Smooth muscle cell (in vitro differentiated cells): ENCODE measurements around the gene PTGER2. TPM values are rescaled to one million over a fixed set of nuclear protein-coding genes. Genes with fewer than 3 reads are reported as not detected.
A peak's percentile ranks its signal among the peaks of the same experiment; 100 is the strongest.

Experiments
- DNase-seq: peaks from one replicate; lab custom pipeline; 2025; ENCODE audit not compliant: unreplicated experiment; lab: John Stamatoyannopoulos, UW
- H2AFZ ChIP-seq: fragments of 200-600 bp; sonication (generic); 2 replicates; pipeline ENCODE4 v1.6.0; 2016; ENCODE audit warnings: antibody characterized with exemption, low read depth, mild to moderate bottlenecking
- H3F3A ChIP-seq: fragments of 200-600 bp; sonication (generic); 2 replicates; pipeline ENCODE4 v1.6.0; 2017; ENCODE audit warnings: antibody characterized with exemption, low read depth
- H3K27ac ChIP-seq: fragments of 200-600 bp; sonication (generic); 2 replicates; pipeline ENCODE4 v1.5.1; 2016; ENCODE audit warnings: low read depth, mild to moderate bottlenecking
- H3K27me3 ChIP-seq: fragments of 200-600 bp; sonication (generic); 2 replicates; pipeline ENCODE4 v1.6.1; 2016; ENCODE audit warnings: low read depth, mild to moderate bottlenecking
- H3K36me3 ChIP-seq: fragments of 200-600 bp; sonication (generic); 2 replicates; pipeline ENCODE4 v1.5.1; 2016; ENCODE audit warnings: low read depth
- H3K4me1 ChIP-seq: fragments of 200-600 bp; sonication (generic); 2 replicates; pipeline ENCODE4 v1.5.1; 2016; ENCODE audit warnings: low read depth
- H3K4me2 ChIP-seq: fragments of 200-600 bp; sonication (generic); 2 replicates; pipeline ENCODE4 v1.6.0; 2016; ENCODE audit warnings: mild to moderate bottlenecking
- H3K4me3 ChIP-seq: fragments of 200-600 bp; sonication (generic); 2 replicates; pipeline ENCODE4 v1.5.1; 2016; ENCODE audit warnings: mild to moderate bottlenecking
- H3K79me2 ChIP-seq: fragments of 200-600 bp; sonication (generic); 2 replicates; pipeline ENCODE4 v1.6.0; 2016; ENCODE audit warnings: low read depth, mild to moderate bottlenecking
- H3K9ac ChIP-seq: fragments of 200-600 bp; sonication (generic); 2 replicates; pipeline ENCODE4 v1.6.0; 2016; ENCODE audit warnings: low read depth
- H3K9me3 ChIP-seq: fragments of 200-600 bp; sonication (generic); replicated peaks from 2 replicates; pipeline ENCODE4 v1.5.1; 2016; ENCODE audit warnings: low read depth
- H4K20me1 ChIP-seq: fragments of 200-600 bp; sonication (generic); 2 replicates; pipeline ENCODE4 v1.6.0; 2016; ENCODE audit warnings: low read depth
- CTCF ChIP-seq: fragments of 200-600 bp; sonication (generic); IDR thresholded peaks from 2 replicates; pipeline ENCODE4 v1.5.1; 2017; ENCODE audit warnings: borderline replicate concordance, mild to moderate bottlenecking, antibody characterized with exemption; ENCODE audit not compliant: insufficient read depth, poor library complexity, severe bottlenecking
- WGBS: methylation state at CpG from one replicate; pipeline ENCODE4 v1.1.7; 2016; ENCODE audit warnings: low lambda C conversion rate; 5-methylcytosine and 5-hydroxymethylcytosine counted together
- polyA plus RNA-seq: library from polyadenylated mRNA; unstranded; fragments of >200 nt; fragmentation: Nextera tagmentation; extraction: Ambion mirVana; gene quantifications from 2 replicates; pipeline ENCODE4 v1.2.1, GENCODE V29; 2016
- total RNA-seq: library from RNA; depleted of rRNA; stranded (reverse); fragments of >200 nt; gene quantifications from 2 replicates; pipeline ENCODE4 v1.2.3, GENCODE V29; 2014

The PTGER2 gene
- total and polyA plus RNA-seq, 2 experiments from 2014 or later = 24.6 to 36.4 TPM

- TF ChIP-seq CTCF = no peak
- H3K36me3 ChIP-seq = no peaks in the 10 kb centered on the region
- H3F3A ChIP-seq = no peaks in the 10 kb centered on the region
- H3K79me2 ChIP-seq = no peaks in the 10 kb centered on the region
- H3K4me1 ChIP-seq = no peaks in the 10 kb centered on the region
- DNase-seq = no peak
- H3K27me3 ChIP-seq = peaks cover 74% of the 10 kb centered on the region
- 6% methylated on average over 61 of the region's 63 CpGs for WGBS
- no peak within 1 kb of the TSS for H3K9ac ChIP-seq
- peak within 1 kb of the TSS; percentile 46 for H3K4me3 ChIP-seq
- no peak within 1 kb of the TSS for H2AFZ ChIP-seq
- no peak within 1 kb of the TSS for H3K27ac ChIP-seq
- H4K20me1 ChIP-seq = no peaks in the 10 kb centered on the region
- H3K4me2 ChIP-seq = peak within 1 kb of the TSS; percentile 85
- H3K9me3 ChIP-seq = no peaks in the 10 kb centered on the region
These were observed 46.4 kb upstream of the PTGER2 start, which contains the start of gene PTGDR for GRCh38 chr14:52267501-52268278. Gene PTGDR (plus strand): TSS chr14:52267698. CDS start chr14:52267815, 117 bp downstream.

GRCh38 chr14:52268279-52269061 lies 45.6 kb upstream of the PTGER2 start:
- H3K36me3 ChIP-seq = no peaks in the 10 kb centered on the region
- no peak overlapping the region for H3K27ac ChIP-seq
- H3F3A ChIP-seq = no peaks in the 10 kb centered on the region
- no peak for DNase-seq
- H3K9me3 ChIP-seq = no peaks in the 10 kb centered on the region
- H3K79me2 ChIP-seq = no peaks in the 10 kb centered on the region
- no peak for TF ChIP-seq CTCF
- H2AFZ ChIP-seq = no peak overlapping the region
- H3K4me3 ChIP-seq = peak overlapping the region; percentile 46
- H4K20me1 ChIP-seq = no peaks in the 10 kb centered on the region
- H3K4me1 ChIP-seq = no peaks in the 10 kb centered on the region
- H3K9ac ChIP-seq = no peak overlapping the region
- H3K4me2 ChIP-seq = peak overlapping the region; percentile 85
- 6% methylated on average over 54 of the region's 54 CpGs for WGBS
- peaks cover 73% of the 10 kb centered on the region for H3K27me3 ChIP-seq

- Histone ChIP-seq H3K27ac (no peak overlapping the region), H3K9ac (no peak overlapping the region), H2AFZ (no peak overlapping the region), H3K36me3 (no peaks in the 10 kb centered on the region), H3K27me3 (peaks cover 74% of the 10 kb centered on the region), H3K4me1 (no peaks in the 10 kb centered on the region), H3K9me3 (no peaks in the 10 kb centered on the region), H4K20me1 (no peaks in the 10 kb centered on the region), H3K79me2 (no peaks in the 10 kb centered on the region), H3K4me3 (peak overlapping the region; percentile 46), H3F3A (no peaks in the 10 kb centered on the region), H3K4me2 (no peak overlapping the region)
- no peak for TF ChIP-seq CTCF
- 72% methylated on average over 17 of the region's 17 CpGs for WGBS
- no peak for DNase-seq
These were observed 45.0 kb upstream of the PTGER2 start for GRCh38 chr14:52269100-52269499.
